Endothelial cell of umbilical vein (primary cell): ENCODE results near the gene MIB1. TPM values are rescaled to one million over a fixed set of nuclear protein-coding genes. Genes with fewer than 3 reads are reported as not detected.

Experiments
- BruUV-seq: library from RNA; stranded (reverse); fragments of 400-500 nt; replicated peaks from 2 replicates; lab custom pipeline; 2021; lab: Mats Ljungman, UMichigan
- CTCF ChIA-PET: fragments of 300-600, 350-600 bp; sonication (Branson Sonifier 250); formaldehyde crosslinking; loops from one replicate; lab custom pipeline; 2021; ENCODE audit warnings: antibody characterized with exemption, inconsistent platforms; lab: Charles Lee
- POLR2A ChIA-PET: fragments of 300-600, 350-600 bp; sonication (Branson Sonifier 250); formaldehyde crosslinking; loops from one replicate; lab custom pipeline; 2021; ENCODE audit warnings: antibody characterized with exemption, inconsistent platforms; lab: Charles Lee
- DNase-seq: peaks from one replicate; pipeline ENCODE4 v3.0.0-alpha.2; 2011; ENCODE audit warnings: low read depth, low spot score
- FAIRE-seq: peaks from 2 replicates; lab custom pipeline; 2011; peaks lifted over from hg19 to GRCh38; lab: Jason Lieb, UNC
- H2AFZ ChIP-seq: 2 replicates; pipeline ENCODE4 v1.6.0; 2012; ENCODE audit warnings: low read depth, low read length, control low read depth, inconsistent platforms
- H3K27ac ChIP-seq: 2 replicates; pipeline ENCODE4 v1.5.1; 2011; ENCODE audit warnings: low read depth, mild to moderate bottlenecking, control low read depth, low read length, moderate library complexity; ENCODE audit not compliant: insufficient read depth
- H3K27me3 ChIP-seq, 2 experiments: 2 replicates each; pipeline versions ENCODE4 v1.6.0 to v1.6.1; 2011; ENCODE audit warnings: low read length in 2 of 2, mixed read lengths in 1 of 2; ENCODE audit not compliant: control insufficient read depth in 2 of 2, insufficient read depth in 2 of 2
- H3K36me3 ChIP-seq, 2 experiments: 2 replicates in 1 of 2; 3 replicates in 1 of 2; pipeline ENCODE4 v1.5.1; 2011; ENCODE audit warnings: low read length in 2 of 2, mild to moderate bottlenecking in 1 of 2, moderate library complexity in 1 of 2; ENCODE audit not compliant: control insufficient read depth in 2 of 2, insufficient read depth in 2 of 2; ENCODE audit errors: extremely low read depth in 1 of 2
- H3K4me1 ChIP-seq: 3 replicates; pipeline ENCODE4 v1.5.1; 2011; ENCODE audit warnings: mild to moderate bottlenecking, low read length; ENCODE audit not compliant: control insufficient read depth, insufficient read depth; ENCODE audit errors: extremely low read depth
- H3K4me2 ChIP-seq: 2 replicates; pipeline ENCODE4 v1.6.1; 2011; ENCODE audit warnings: low read length, control low read depth, mixed read lengths; ENCODE audit not compliant: insufficient read depth
- H3K4me3 ChIP-seq, 3 experiments: fragments of 200-600 bp in 1 of 3; sonication (generic), shearing (Covaris generic) in 1 of 3; replicated peaks in 1 of 3; 2 replicates each; pipeline ENCODE4 v1.5.1; 2011 to 2016; ENCODE audit warnings: control low read depth in 3 of 3, low read length in 3 of 3, mild to moderate bottlenecking in 2 of 3, inconsistent platforms in 1 of 3, low read depth in 1 of 3, moderate library complexity in 1 of 3; ENCODE audit not compliant: insufficient read depth in 1 of 3
- H3K79me2 ChIP-seq: 2 replicates; pipeline ENCODE4 v1.6.0; 2012; ENCODE audit warnings: low read length, inconsistent platforms; ENCODE audit not compliant: control insufficient read depth, insufficient read depth
- H3K9ac ChIP-seq: replicated peaks from 2 replicates; pipeline ENCODE3; 2011; ENCODE audit warnings: low read length, control low read depth; ENCODE audit not compliant: insufficient read depth; ENCODE audit errors: extremely low read depth
- H3K9me1 ChIP-seq: replicated peaks from 3 replicates; pipeline ENCODE4 v1.6.0; 2011; ENCODE audit warnings: mild to moderate bottlenecking, low read length; ENCODE audit not compliant: control insufficient read depth, insufficient read depth; ENCODE audit errors: extremely low read depth
- H3K9me3 ChIP-seq: replicated peaks from 2 replicates; pipeline ENCODE4 v1.5.1; 2012; ENCODE audit warnings: low read length, inconsistent platforms; ENCODE audit not compliant: control insufficient read depth, insufficient read depth
- H4K20me1 ChIP-seq: replicated peaks from 2 replicates; pipeline ENCODE3; 2011; ENCODE audit warnings: mild to moderate bottlenecking, low read length; ENCODE audit not compliant: control insufficient read depth, insufficient read depth; ENCODE audit errors: extremely low read depth
- EZH2 ChIP-seq: IDR thresholded peaks from 2 replicates; pipeline ENCODE4 v1.6.1; 2012; ENCODE audit warnings: borderline replicate concordance, low read depth, mild to moderate bottlenecking, moderate library complexity, low read length, inconsistent platforms; ENCODE audit not compliant: severe bottlenecking
- FOS ChIP-seq: IDR thresholded peaks from 2 replicates; pipeline ENCODE4 v1.6.1; 2011; ENCODE audit warnings: mild to moderate bottlenecking, low read length, moderate library complexity, borderline replicate concordance; ENCODE audit not compliant: insufficient read depth
- GATA2 ChIP-seq: IDR thresholded peaks from 2 replicates; pipeline ENCODE4 v1.7.0; 2011; ENCODE audit warnings: low read depth, mild to moderate bottlenecking, moderate library complexity, mixed read lengths, low read length; ENCODE audit not compliant: insufficient read length, insufficient read depth
- JUN ChIP-seq: IDR thresholded peaks from 2 replicates; pipeline ENCODE4 v1.6.1; 2011; ENCODE audit warnings: borderline replicate concordance, low read depth; ENCODE audit not compliant: insufficient read length, insufficient read depth
- MYC ChIP-seq: IDR thresholded peaks from one replicate; pipeline ENCODE4 v1.6.1; 2011; ENCODE audit warnings: mild to moderate bottlenecking, low read depth, low read length
- POLR2A ChIP-seq: IDR thresholded peaks from 2 replicates; pipeline ENCODE4 v1.6.1; 2012; ENCODE audit warnings: low read depth, mild to moderate bottlenecking, control low read depth, low read length
- POLR2AphosphoS5 ChIP-seq: IDR thresholded peaks from 2 replicates; pipeline ENCODE4 v1.6.1; 2012; ENCODE audit warnings: low read depth, mild to moderate bottlenecking, control low read depth, low read length, moderate library complexity; ENCODE audit not compliant: insufficient read depth
- dilution Hi-C: fragments of 300-500 bp; cut with MboI; formaldehyde crosslinking; loops from one replicate; pipeline ENCODE4 v1.15.0; 2019; ENCODE audit warnings: low sequenced_read_pairs; ENCODE audit not compliant: extremely low pct_ligation_motif_present
- intact Hi-C: fragments of 100-400 bp; cut with micrococcal nuclease; formaldehyde crosslinking; loops from one replicate; pipeline ENCODE4 v1.10.0; 2022
- microRNA counts: library from miRNA; unstranded; fragments of <30 nt; microRNA quantifications from one replicate; lab custom pipeline; 2016
- polyA plus RNA-seq, 4 experiments: library from polyadenylated mRNA; depleted of rRNA in 3 of 4; stranded (reverse) in 3 of 4; unstranded in 1 of 4; fragments of >200 nt; gene quantifications; 2 replicates each; pipeline versions ENCODE4 v1.2.1 to v1.2.3, GENCODE V29; 2011 to 2012; ENCODE audit warnings: missing spikeins in 1 of 4
- small RNA-seq: library from RNA; depleted of rRNA; stranded (forward); fragments of <200 nt; gene quantifications from one replicate; pipeline ENCODE3, GENCODE V24; 2012; ENCODE audit warnings: low replicate concordance, low read depth; ENCODE audit not compliant: insufficient read depth, insufficient read length
- total RNA-seq: library from RNA; stranded (reverse); gene quantifications from 2 replicates; pipeline ENCODE4 v1.2.3, GENCODE V29; 2021
- TF ChIP-seq, protein P1 (sequence below): IDR thresholded peaks from 2 replicates; pipeline ENCODE4 v1.6.1; 2011; ENCODE audit not compliant: insufficient read depth, insufficient read length
- TF ChIP-seq, protein P2 (sequence below), 2 donors: IDR thresholded peaks; 1 replicate in 1 of 2; 2 replicates in 1 of 2; pipeline ENCODE4 v1.5.1; 2011; ENCODE audit warnings: low read length in 2 of 2, mild to moderate bottlenecking in 2 of 2, moderate library complexity in 2 of 2, control low read depth in 1 of 2, inconsistent platforms in 1 of 2, low read depth in 1 of 2; ENCODE audit not compliant: insufficient read depth in 1 of 2; ENCODE audit errors: extremely low read depth in 1 of 2

Gene MIB1
- total and polyA plus RNA-seq, 2 donors (not counting 3 experiments of a cell fraction or from before 2014, with no cell fraction given) = 6.3 to 37.5 TPM

DNA sequence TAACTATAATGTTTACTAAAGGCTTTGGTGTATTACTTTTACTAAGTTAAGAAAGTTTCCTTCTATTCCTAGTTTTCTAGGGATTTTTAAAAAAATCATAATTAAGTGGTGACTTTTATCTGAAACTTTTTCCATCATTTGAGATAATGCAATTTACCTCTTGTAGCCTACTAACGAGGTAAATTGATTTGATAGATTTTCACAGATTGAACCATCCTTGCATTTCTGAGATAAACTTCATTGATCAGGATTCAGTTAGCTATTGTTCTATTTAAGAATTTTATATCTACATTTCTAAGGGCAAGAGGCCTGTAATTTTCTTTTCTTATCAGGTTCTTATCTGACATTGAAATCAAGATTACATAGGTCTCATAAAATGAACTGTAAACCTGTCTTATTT lies 178.1 kb downstream of the MIB1 start:
- Histone ChIP-seq H3K79me2 (no peaks in the 10 kb centered on the region), H3K36me3 (no peaks in the 10 kb centered on the region), H2AFZ (no peak overlapping the region), H3K9me3 (no peaks in the 10 kb centered on the region), H4K20me1 (no peaks in the 10 kb centered on the region), H3K4me1 (no peaks in the 10 kb centered on the region), H3K9me1 (no peaks in the 10 kb centered on the region), H3K27ac (no peak overlapping the region), H3K4me2 (no peak overlapping the region), H3K4me3 (no peak overlapping the region), H3K27me3 (no peaks in the 10 kb centered on the region), H3K9ac (no peak overlapping the region)
- TF ChIP-seq GATA2 = no peak
- TF ChIP-seq, protein P1, sequence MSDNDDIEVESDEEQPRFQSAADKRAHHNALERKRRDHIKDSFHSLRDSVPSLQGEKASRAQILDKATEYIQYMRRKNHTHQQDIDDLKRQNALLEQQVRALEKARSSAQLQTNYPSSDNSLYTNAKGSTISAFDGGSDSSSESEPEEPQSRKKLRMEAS = no peak
- no peak for TF ChIP-seq POLR2AphosphoS5
- no peak for TF ChIP-seq JUN
- no peak for TF ChIP-seq POLR2A
- no peak for TF ChIP-seq FOS
- no peak for TF ChIP-seq EZH2
- no peak for TF ChIP-seq MYC
- TF ChIP-seq, protein P2, sequence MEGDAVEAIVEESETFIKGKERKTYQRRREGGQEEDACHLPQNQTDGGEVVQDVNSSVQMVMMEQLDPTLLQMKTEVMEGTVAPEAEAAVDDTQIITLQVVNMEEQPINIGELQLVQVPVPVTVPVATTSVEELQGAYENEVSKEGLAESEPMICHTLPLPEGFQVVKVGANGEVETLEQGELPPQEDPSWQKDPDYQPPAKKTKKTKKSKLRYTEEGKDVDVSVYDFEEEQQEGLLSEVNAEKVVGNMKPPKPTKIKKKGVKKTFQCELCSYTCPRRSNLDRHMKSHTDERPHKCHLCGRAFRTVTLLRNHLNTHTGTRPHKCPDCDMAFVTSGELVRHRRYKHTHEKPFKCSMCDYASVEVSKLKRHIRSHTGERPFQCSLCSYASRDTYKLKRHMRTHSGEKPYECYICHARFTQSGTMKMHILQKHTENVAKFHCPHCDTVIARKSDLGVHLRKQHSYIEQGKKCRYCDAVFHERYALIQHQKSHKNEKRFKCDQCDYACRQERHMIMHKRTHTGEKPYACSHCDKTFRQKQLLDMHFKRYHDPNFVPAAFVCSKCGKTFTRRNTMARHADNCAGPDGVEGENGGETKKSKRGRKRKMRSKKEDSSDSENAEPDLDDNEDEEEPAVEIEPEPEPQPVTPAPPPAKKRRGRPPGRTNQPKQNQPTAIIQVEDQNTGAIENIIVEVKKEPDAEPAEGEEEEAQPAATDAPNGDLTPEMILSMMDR (IDR thresholded peaks at IDR 0.05; ENCODE audit: extremely low read depth in 1 of 2, insufficient read depth in 1 of 2, low read depth in 1 of 2, low read length in 2 of 2) = no peak
- dilution Hi-C loops (no loop called here), intact Hi-C loops (no loop called here)
- ChIA-PET POLR2A (no interaction called here), CTCF (interaction anchor here (10.2 kb wide), 1 partner anchor 39 kb away, joined by 148 read pairs; no protein-coding TSS in a partner anchor)
- FAIRE-seq (no peak), DNase-seq (no peak)
- no TSS peak for BruUV-seq

MicroRNAs within 50 kb of the gene (microRNA counts, 767-probe panel; counts per million panel counts)
- microRNA hsa-miR-1 (lab: Ali Mortazavi, UCI) (723 counts per million, percentile 96 among the panel's probes with 10 or more counts), microRNA hsa-miR-133a (lab: Ali Mortazavi, UCI) (723 counts per million, percentile 96 among the panel's probes with 10 or more counts)

Small RNA genes within 50 kb of the gene (small RNA-seq; reads per million reads assigned to genes)
- gene AC103987.3 = not detected
- not detected for gene RF00019
- not detected for gene RF00045
- 1.5 reads per million for gene RF01241
- gene RN7SL233P = not detected
- 1.1 reads per million for gene RNU6-1038P

Other genes starting within 250 kb of the MIB1 start
- 9.1 and 12.0 TPM in 2 replicates for gene ESCO1, start 140.1 kb upstream of the MIB1 start, total RNA-seq
- gene ESCO1, start 140.1 kb upstream of the MIB1 start, polyA plus RNA-seq = 1.3 and 2.1 TPM in 2 replicates
- 91.6 and 97.3 TPM in 2 replicates for gene SNRPD1, start 128.5 kb upstream of the MIB1 start, total RNA-seq
- gene SNRPD1, start 128.5 kb upstream of the MIB1 start, polyA plus RNA-seq = 9.1 and 16.6 TPM in 2 replicates
- gene ABHD3, start 36.0 kb upstream of the MIB1 start, total RNA-seq = 10.0 and 14.9 TPM in 2 replicates
- gene ABHD3, start 36.0 kb upstream of the MIB1 start, polyA plus RNA-seq = 5.7 and 6.3 TPM in 2 replicates